NT2/D1 (cell line): ENCODE measurements around the gene ZNF771.

ENCODE experiments used
- YY1 ChIP-seq: IDR thresholded peaks from 2 replicates; pipeline ENCODE4 v1.6.1; 2011; ENCODE audit not compliant: insufficient read length, insufficient read depth
- ZNF274 ChIP-seq: IDR thresholded peaks from 2 replicates; pipeline ENCODE4 v1.6.1; 2011; ENCODE audit warnings: mild to moderate bottlenecking, low read depth, low read length

DNA sequence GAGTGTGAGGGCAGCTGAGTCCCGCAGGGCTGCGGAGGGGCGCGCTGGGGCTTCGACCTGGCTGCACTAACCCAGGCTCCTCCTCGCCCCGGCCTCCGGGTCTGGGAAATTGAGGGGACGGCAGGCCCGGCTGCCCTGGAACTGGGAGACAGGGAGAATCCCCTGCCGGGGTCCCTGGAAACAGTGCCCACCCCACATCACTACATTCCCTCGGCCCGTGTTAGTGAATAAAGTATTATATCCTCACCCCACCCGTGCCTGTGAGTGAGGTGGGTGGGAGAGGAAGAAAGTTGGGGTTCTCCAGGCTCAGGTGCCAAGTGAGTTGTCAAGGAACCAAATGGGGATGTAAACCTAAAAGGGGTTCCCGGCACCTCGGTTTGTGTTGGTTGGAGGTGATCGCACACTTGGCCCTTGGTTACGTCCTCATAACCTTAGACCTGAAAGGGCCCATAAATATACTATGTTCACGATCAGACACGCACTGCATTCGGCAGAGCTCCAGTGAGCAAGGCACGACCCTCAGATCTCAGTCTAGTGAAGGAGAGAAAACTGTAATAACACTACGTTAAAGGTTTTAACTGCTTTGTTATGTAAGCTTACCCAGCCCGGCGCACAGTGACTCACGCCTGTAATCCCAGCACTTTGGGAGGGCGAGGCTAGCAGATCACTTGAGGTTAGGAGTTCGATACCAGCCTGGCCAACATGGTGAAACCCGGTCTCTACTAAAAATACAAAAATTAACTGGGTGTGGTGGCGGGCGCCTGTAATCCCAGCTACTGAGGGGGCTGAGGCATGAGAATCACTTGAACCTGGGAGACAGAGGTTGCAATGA is 11.2 kb downstream of the ZNF771 start:
- no peak for TF ChIP-seq ZNF274
- TF ChIP-seq YY1, result no peak
